Effector CD8-positive, alpha-beta T cell (primary cell): ENCODE results near the gene ERBB4.

ENCODE experiments used
- DNase-seq: peaks from one replicate; lab custom pipeline; 2025; lab: John Stamatoyannopoulos, UW

The ERBB4 gene

GRCh38 chr2:212364112-212364985, 174.3 kb downstream of the ERBB4 start:
- DNase-seq: no peak

- no peak for DNase-seq
These were observed 177.3 kb downstream of the ERBB4 start for GRCh38 chr2:212361174-212361756.

GRCh38 chr2:212360068-212360460, 178.5 kb downstream of the ERBB4 start:
- no peak for DNase-seq

- no peak for DNase-seq
These were observed 179.1 kb downstream of the ERBB4 start for GRCh38 chr2:212359425-212360067.

GRCh38 chr2:212357606-212358005, 181.0 kb downstream of the ERBB4 start:
- no peak for DNase-seq

GRCh38 chr2:212354382-212354781, 184.2 kb downstream of the ERBB4 start:
- no peak for DNase-seq

GRCh38 chr2:212348501-212348900, 190.1 kb downstream of the ERBB4 start:
- DNase-seq: no peak

GRCh38 chr2:212346865-212347264, 191.7 kb downstream of the ERBB4 start:
- no peak for DNase-seq

GRCh38 chr2:212345966-212346365, 192.6 kb downstream of the ERBB4 start:
- DNase-seq: no peak

- DNase-seq: no peak
These were observed 194.5 kb downstream of the ERBB4 start for GRCh38 chr2:212344131-212344530.

GRCh38 chr2:212343167-212343566, 195.4 kb downstream of the ERBB4 start:
- DNase-seq: no peak

- no peak for DNase-seq
These were observed 200.9 kb downstream of the ERBB4 start for GRCh38 chr2:212337486-212338343.

- no peak for DNase-seq
These were observed 201.6 kb downstream of the ERBB4 start for GRCh38 chr2:212337036-212337435.

- DNase-seq: no peak
These were observed 208.3 kb downstream of the ERBB4 start for GRCh38 chr2:212330263-212330662.

GRCh38 chr2:212328712-212329496, 209.7 kb downstream of the ERBB4 start:
- DNase-seq: no peak

GRCh38 chr2:212328136-212328535, 210.5 kb downstream of the ERBB4 start:
- DNase-seq: no peak

- no peak for DNase-seq
These were observed 211.3 kb downstream of the ERBB4 start for GRCh38 chr2:212327171-212327809.

GRCh38 chr2:212318636-212319035, 220.0 kb downstream of the ERBB4 start:
- no peak for DNase-seq

GRCh38 chr2:212314680-212315079, 223.9 kb downstream of the ERBB4 start:
- DNase-seq: no peak

GRCh38 chr2:212311807-212312404, 226.7 kb downstream of the ERBB4 start:
- DNase-seq: no peak
